Duodenal mucosa (tissue), 2 donors: Measurements from ENCODE around the gene FLYWCH2.
"Not testable (repeated sequence)": the region's sequence is repeated elsewhere in the genome, so short reads cannot be mapped to it uniquely, and the experiment has no call there.

ENCODE experiments used
- H3K27ac ChIP-seq: one replicate; pipeline ENCODE4 v1.7.0; 2013; ENCODE audit warnings: low read depth, low read length
- H3K27me3 ChIP-seq, 2 donors: one replicate each; pipeline ENCODE4 v1.7.0; 2013; ENCODE audit warnings: low read length in 2 of 2, control low read depth in 1 of 2; ENCODE audit not compliant: insufficient read depth in 2 of 2, control insufficient read depth in 1 of 2
- H3K36me3 ChIP-seq, 2 donors: one replicate each; pipeline ENCODE4 v1.7.0; 2013; ENCODE audit warnings: low read length in 2 of 2, control low read depth in 1 of 2; ENCODE audit not compliant: insufficient read depth in 2 of 2, control insufficient read depth in 1 of 2
- H3K4me1 ChIP-seq, 2 donors: one replicate each; pipeline ENCODE4 v1.7.0; 2013; ENCODE audit warnings: low read length in 2 of 2, control low read depth in 1 of 2; ENCODE audit not compliant: insufficient read depth in 2 of 2, control insufficient read depth in 1 of 2
- H3K4me3 ChIP-seq, 2 donors: one replicate each; pipeline ENCODE4 v1.7.0; 2013; ENCODE audit warnings: low read length in 2 of 2, low read depth in 1 of 2
- H3K9ac ChIP-seq, 2 donors: one replicate each; pipeline ENCODE4 v1.7.0; 2013; ENCODE audit warnings: low read length in 2 of 2, low read depth in 1 of 2
- H3K9me3 ChIP-seq, 2 donors: one replicate each; pipeline ENCODE4 v1.7.0; 2013; ENCODE audit warnings: low read length in 2 of 2, control low read depth in 1 of 2; ENCODE audit not compliant: control insufficient read depth in 1 of 2

FLYWCH2 gene

DNA sequence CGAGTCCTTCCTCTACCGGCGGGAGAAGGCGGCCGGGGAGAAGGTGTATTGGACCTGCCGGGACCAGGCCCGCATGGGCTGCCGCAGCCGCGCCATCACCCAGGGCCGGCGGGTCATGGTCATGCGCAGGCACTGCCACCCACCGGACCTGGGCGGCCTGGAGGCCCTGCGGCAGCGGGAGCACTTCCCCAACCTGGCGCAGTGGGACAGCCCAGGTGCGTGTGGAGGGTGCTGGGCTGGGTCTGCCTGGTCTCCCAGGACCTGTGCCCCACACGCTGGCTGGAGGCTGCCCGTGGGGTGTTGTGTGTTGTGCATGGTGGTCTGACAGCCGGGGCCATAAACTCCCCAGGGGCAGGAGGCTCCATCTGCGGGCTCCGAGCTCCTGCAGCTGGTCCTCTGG, 54.2 kb downstream of the FLYWCH2 start:
- no peak overlapping the region for H3K27ac ChIP-seq
- peaks cover 11 to 73% of the 10 kb centered on the region in 2 donors for H3K36me3 ChIP-seq
- H3K27me3 ChIP-seq, result no peaks in the 10 kb centered on the region
- no peak overlapping the region for H3K9ac ChIP-seq
- no peak overlapping the region for H3K4me3 ChIP-seq
- no peaks in the 10 kb centered on the region for H3K4me1 ChIP-seq
- no peaks in the 10 kb centered on the region for H3K9me3 ChIP-seq

DNA sequence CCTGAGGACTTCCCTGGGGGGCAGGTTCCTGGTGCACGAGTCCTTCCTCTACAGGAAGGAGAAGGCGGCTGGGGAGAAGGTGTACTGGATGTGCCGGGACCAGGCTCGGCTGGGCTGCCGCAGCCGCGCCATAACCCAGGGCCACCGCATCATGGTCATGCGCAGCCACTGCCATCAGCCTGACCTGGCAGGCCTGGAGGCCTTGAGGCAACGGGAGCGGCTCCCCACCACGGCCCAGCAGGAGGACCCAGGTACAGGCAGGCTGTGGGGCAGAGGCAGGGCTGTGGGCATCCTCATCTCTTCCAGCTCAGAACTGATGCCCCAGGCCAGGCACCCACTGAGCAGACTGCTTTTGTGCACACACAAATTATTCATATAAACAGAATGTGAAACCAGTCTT, 55.2 kb downstream of the FLYWCH2 start:
- Histone ChIP-seq H3K36me3 (peaks cover 11 to 75% of the 10 kb centered on the region in 2 donors), H3K4me1 (no peaks in the 10 kb centered on the region), H3K27me3 (no peaks in the 10 kb centered on the region), H3K27ac (no peak overlapping the region), H3K9me3 (no peaks in the 10 kb centered on the region), H3K4me3 (no peak overlapping the region), H3K9ac (no peak overlapping the region)

DNA sequence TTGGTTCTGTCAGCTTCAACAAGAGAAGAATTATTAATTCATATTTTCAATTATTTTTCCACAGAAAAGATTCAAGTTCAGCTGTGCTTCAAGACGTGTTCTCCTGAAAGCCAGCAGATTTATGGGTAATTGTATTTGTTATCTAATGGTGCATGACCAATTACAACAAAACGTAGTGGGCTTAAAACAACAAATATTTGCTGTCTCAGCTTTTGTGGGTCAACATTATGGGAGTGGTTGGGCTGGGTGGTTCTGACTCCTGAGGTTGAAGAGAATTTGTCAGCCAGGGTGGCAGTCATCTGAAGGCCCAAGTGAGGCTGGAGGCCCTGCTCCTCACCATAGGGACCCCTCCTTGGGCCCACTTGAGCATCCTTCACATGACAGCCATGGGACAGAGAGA, 57.0 kb downstream of the FLYWCH2 start:
- Histone ChIP-seq H3K27me3 (no peaks in the 10 kb centered on the region), H3K4me3 (no peak overlapping the region), H3K36me3 (peaks cover 8 to 68% of the 10 kb centered on the region in 2 donors), H3K9me3 (no peaks in the 10 kb centered on the region), H3K9ac (no peak overlapping the region), H3K27ac (no peak overlapping the region), H3K4me1 (no peaks in the 10 kb centered on the region)

DNA sequence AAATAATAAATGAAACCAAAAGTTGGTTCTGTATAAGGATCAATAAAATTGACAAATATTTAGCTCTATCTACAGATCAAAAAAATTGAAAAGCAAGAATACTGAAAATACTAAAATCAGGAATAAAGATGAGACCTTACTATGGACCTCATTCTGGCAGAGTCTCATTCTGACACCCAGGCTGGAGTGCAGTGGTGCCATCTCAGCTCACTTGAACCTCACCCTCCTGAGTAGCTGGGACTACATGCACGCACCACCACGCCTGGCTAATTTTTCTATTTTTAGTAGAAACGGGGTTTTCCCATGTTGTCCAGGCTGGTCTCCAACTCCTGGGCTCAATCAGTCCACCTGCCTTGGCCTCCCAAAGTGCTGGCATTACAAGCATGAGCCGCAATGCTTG, 59.0 kb downstream of the FLYWCH2 start:
- Histone ChIP-seq H3K36me3 (peaks cover 8 to 56% of the 10 kb centered on the region in 2 donors), H3K4me1 (no peaks in the 10 kb centered on the region), H3K9me3 (no peaks in the 10 kb centered on the region), H3K9ac (no peak overlapping the region), H3K27me3 (no peaks in the 10 kb centered on the region), H3K4me3 (no peak overlapping the region), H3K27ac (no peak overlapping the region)

DNA sequence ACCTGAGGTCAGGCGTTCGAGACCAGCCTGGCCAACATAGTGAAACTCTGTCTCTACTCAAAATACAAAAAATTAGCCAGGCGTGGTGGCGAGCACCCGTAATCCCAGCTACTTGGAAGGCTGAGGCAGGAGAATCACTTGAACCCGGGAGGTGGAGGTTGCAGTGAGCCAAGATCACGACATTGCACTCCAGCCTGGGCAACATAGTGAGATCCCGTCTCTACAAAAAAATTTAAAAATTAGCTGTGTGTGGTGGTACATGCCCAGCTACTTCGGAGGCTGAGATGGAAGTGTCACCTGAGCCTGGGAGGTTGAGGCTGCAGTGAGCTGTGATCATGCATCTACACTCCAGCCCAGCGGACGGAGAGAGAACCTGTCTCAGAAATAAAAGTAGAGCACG, 60.7 kb downstream of the FLYWCH2 start:
- not testable (repeated sequence) for H3K9ac ChIP-seq, H3K4me3 ChIP-seq, H3K27ac ChIP-seq, H3K9me3 ChIP-seq, H3K4me1 ChIP-seq, H3K27me3 ChIP-seq
- H3K36me3 ChIP-seq, result peaks cover 8 to 44% of the 10 kb centered on the region in 2 donors

DNA sequence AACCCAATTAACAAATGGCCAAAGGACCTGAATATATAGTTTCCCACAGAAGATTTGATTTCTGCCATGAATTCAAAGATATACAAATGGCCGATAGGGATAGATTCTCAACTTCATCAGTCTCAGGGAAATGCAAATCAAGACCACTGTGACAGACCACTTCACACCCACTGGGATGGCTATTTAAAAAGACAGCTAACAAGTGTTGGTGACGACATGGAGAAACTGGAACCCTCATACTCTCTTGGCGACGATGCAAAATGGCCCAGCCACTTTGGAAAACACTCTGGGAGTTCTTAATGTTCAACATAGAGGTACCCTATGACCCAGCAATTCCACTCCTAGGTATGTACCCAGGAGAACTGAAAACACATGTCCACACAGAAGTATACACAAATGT, 63.6 kb downstream of the FLYWCH2 start:
- Histone ChIP-seq H3K9ac (no peak overlapping the region), H3K27ac (no peak overlapping the region), H3K4me1 (no peaks in the 10 kb centered on the region), H3K9me3 (no peaks in the 10 kb centered on the region), H3K27me3 (no peaks in the 10 kb centered on the region), H3K4me3 (no peak overlapping the region), H3K36me3 (peaks cover 7 to 30% of the 10 kb centered on the region in 2 donors)
